ENCODE data around the gene C5.

GRCh38 chr9:121048175-121048574 lies 1.9 kb downstream of the C5 start:
- TF ChIP-seq CTCF (conservative IDR thresholded peaks at IDR 0.05; ENCODE audit: low read depth in 2 of 2) (no peak), POLR2AphosphoS5 (IDR thresholded peaks at IDR 0.05; ENCODE audit: low read depth) (no peak), EZH2 (IDR thresholded peaks at IDR 0.05; ENCODE audit: low read depth, unreplicated experiment) (no peak)

Measured in GM23338 (cell line).